Skeletal muscle cell (primary cell): ENCODE data around the gene NKX1-1.

Source experiments
- DNase-seq: peaks from one replicate; pipeline ENCODE4 v3.0.0-alpha.2; 2010; ENCODE audit warnings: low read depth
- H3K4me3 ChIP-seq: 2 replicates; pipeline ENCODE4 v1.5.1; 2011; ENCODE audit warnings: low read depth, mild to moderate bottlenecking, control low read depth, low read length, moderate library complexity

NKX1-1 gene

DNA sequence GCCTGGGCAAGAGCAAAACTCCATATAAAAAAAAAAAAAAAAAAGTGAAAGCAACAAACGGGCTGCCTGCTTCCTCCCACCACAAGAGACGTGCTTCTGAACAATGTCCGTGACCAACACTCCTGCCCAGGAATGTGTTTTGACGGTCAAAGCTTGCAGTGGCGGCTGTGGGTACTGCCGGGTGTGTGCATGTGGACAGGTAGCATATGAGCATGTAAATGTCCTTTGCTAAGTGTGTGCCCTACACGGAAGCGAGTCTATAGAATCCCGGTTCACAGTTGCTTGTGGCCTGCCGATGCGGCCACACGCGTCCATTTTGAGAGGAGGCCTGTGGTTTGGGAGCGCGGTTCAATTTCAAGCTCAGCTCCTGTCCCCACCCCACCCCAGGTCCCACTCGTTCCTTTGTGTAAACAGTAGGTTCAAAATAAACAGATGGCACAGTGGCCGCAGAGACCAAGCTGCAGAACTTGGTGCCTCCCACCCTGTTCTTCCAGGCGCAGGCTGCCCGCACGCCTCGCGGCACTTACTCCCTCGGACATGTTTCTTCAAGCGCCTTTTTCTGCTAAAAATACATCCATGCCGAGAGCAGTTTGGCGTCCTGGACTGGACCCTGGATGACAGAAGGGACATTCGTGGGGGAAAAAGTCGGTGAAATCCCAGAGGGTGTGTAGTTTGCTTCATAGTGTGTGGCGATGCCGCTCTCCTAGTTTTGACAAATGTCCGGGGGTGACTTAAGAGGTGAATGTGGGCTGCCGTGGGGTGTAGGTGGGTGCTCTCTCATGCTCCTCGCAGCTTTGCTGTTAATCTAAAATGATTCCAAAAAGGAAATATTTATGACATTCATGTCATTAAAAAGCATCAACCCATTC is 11.5 kb upstream of the NKX1-1 start:
- no peak for DNase-seq
- H3K4me3 ChIP-seq: no peak overlapping the region

- no peak for DNase-seq
These were observed 10.7 kb upstream of the NKX1-1 start for GRCh38 chr4:1416948-1417260.

GRCh38 chr4:1416051-1416947 is 10.1 kb upstream of the NKX1-1 start:
- H3K4me3 ChIP-seq: no peak overlapping the region
- no peak for DNase-seq

More at GRCh38 chr4:1416948-1417260, 10.7 kb upstream of the NKX1-1 start:
- H3K4me3 ChIP-seq: no peak overlapping the region

DNA sequence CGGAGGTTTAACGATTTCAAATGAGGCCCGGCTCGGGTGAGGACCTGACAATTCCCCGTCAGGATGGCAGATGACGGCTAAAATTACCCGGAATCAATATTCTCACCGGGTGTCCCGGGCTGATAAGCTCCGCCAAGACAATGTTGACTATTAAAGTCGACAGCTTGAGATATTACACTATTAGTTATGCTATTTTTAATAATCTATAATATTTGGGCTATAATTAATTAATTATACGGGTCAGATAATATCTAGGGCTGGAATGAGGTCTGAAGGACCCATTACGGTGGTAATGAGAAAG is 9.4 kb upstream of the NKX1-1 start:
- no peak overlapping the region for H3K4me3 ChIP-seq
- DNase-seq: no peak

GRCh38 chr4:1414831-1415680 is 8.8 kb upstream of the NKX1-1 start:
- DNase-seq: no peak

GRCh38 chr4:1413687-1414479 is 7.6 kb upstream of the NKX1-1 start:
- no peak for DNase-seq
- no peak overlapping the region for H3K4me3 ChIP-seq

More at GRCh38 chr4:1414831-1415680, 8.8 kb upstream of the NKX1-1 start:
- H3K4me3 ChIP-seq: no peak overlapping the region

GRCh38 chr4:1413204-1413663 is 7.0 kb upstream of the NKX1-1 start:
- no peak for DNase-seq

GRCh38 chr4:1412376-1413203 is 6.3 kb upstream of the NKX1-1 start:
- no peak for DNase-seq
- no peak overlapping the region for H3K4me3 ChIP-seq

More at GRCh38 chr4:1413204-1413663, 7.0 kb upstream of the NKX1-1 start:
- H3K4me3 ChIP-seq: no peak overlapping the region

GRCh38 chr4:1411436-1412375 is 5.5 kb upstream of the NKX1-1 start:
- no peak for DNase-seq
- no peak overlapping the region for H3K4me3 ChIP-seq

- DNase-seq: no peak
- no peak overlapping the region for H3K4me3 ChIP-seq
These were observed 4.5 kb upstream of the NKX1-1 start for GRCh38 chr4:1410491-1411325.

- no peak for DNase-seq
- no peak overlapping the region for H3K4me3 ChIP-seq
These were observed 3.5 kb upstream of the NKX1-1 start for GRCh38 chr4:1409491-1410425.

GRCh38 chr4:1409079-1409478 is 2.8 kb upstream of the NKX1-1 start:
- no peak for DNase-seq

GRCh38 chr4:1408418-1408817 is 2.2 kb upstream of the NKX1-1 start:
- DNase-seq: no peak
- H3K4me3 ChIP-seq: no peak overlapping the region

More at GRCh38 chr4:1409079-1409478, 2.8 kb upstream of the NKX1-1 start:
- H3K4me3 ChIP-seq: no peak overlapping the region

DNA sequence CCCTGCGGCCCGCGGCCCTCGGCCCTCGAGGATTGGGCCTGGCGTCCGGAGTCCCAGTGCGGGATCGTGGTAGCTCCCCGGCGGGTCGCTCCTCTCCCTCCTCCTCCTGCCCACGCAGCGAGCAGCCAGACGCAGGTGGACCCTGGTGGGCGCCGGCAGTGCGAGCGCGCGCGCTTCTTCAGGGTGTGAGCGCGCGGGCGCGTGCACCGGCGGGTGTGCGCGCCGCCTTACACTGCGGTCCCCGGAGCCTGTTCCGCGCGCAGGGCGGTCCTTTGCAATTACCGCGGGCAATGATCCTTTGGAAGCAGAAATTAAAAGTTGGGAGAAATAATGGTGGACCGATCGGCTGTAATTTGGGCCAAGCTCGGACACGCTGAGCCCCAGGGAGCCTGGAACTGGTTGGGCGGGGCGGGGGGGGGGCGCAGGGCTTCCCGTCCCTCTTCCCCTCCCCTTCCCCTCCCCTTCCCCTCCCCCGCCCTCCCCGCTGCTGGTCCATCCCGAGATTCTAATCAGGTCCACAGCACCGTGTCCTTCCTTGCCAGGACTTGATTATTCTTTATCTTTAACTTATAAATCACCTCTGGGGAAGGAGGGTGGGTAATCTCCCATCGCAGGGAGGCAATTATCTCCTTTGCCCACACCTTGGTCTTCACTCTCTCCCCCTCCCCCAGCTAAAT is 1.6 kb upstream of the NKX1-1 start:
- no peak for DNase-seq
- no peak overlapping the region for H3K4me3 ChIP-seq
